ENCODE measurements around the gene DDC.

DNA sequence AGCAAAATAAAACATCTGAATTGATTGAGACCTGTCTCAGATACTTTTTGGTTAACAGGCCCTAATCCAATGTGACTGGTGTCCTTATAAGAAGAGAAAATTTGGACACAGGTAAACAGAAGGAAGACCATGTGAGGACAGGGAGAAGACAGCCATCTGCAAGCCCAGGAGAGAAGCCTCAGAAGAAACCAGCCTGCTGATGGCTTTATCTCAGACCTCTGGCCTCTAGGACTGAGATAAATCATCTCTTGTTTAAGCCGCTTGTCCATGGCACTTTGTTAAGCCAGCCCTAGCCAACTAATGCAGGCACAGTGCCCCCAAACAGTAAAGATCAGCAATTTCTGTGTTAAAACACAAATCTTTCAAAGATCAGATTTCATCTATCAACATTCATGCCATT is 73.3 kb downstream of the DDC start:
- TF ChIP-seq, protein P1, sequence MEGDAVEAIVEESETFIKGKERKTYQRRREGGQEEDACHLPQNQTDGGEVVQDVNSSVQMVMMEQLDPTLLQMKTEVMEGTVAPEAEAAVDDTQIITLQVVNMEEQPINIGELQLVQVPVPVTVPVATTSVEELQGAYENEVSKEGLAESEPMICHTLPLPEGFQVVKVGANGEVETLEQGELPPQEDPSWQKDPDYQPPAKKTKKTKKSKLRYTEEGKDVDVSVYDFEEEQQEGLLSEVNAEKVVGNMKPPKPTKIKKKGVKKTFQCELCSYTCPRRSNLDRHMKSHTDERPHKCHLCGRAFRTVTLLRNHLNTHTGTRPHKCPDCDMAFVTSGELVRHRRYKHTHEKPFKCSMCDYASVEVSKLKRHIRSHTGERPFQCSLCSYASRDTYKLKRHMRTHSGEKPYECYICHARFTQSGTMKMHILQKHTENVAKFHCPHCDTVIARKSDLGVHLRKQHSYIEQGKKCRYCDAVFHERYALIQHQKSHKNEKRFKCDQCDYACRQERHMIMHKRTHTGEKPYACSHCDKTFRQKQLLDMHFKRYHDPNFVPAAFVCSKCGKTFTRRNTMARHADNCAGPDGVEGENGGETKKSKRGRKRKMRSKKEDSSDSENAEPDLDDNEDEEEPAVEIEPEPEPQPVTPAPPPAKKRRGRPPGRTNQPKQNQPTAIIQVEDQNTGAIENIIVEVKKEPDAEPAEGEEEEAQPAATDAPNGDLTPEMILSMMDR (IDR thresholded peaks at IDR 0.05; ENCODE audit: low read depth, low read length, missing input control), result no peak
- TF ChIP-seq, protein P2, sequence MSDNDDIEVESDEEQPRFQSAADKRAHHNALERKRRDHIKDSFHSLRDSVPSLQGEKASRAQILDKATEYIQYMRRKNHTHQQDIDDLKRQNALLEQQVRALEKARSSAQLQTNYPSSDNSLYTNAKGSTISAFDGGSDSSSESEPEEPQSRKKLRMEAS (IDR thresholded peaks at IDR 0.05), result no peak
- TF ChIP-seq RAD21 (IDR thresholded peaks at IDR 0.05) (no peak), EGR1 (IDR thresholded peaks at IDR 0.05; ENCODE audit: low read depth in 2 of 2) (no peak), GABPA (IDR thresholded peaks at IDR 0.05 in 1 of 2, conservative IDR thresholded peaks at IDR 0.05 in 1 of 2) (no peak), TAF1 (conservative IDR thresholded peaks at IDR 0.05) (no peak), YY1 (IDR thresholded peaks at IDR 0.05) (no peak), HNF4A (conservative IDR thresholded peaks at IDR 0.05) (no peak), SP1 (IDR thresholded peaks at IDR 0.05) (no peak), JUND (IDR thresholded peaks at IDR 0.05) (no peak)
- TF ChIP-seq, protein P3, sequence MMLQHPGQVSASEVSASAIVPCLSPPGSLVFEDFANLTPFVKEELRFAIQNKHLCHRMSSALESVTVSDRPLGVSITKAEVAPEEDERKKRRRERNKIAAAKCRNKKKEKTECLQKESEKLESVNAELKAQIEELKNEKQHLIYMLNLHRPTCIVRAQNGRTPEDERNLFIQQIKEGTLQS (IDR thresholded peaks at IDR 0.05), result no peak
- TF ChIP-seq, protein P4, sequence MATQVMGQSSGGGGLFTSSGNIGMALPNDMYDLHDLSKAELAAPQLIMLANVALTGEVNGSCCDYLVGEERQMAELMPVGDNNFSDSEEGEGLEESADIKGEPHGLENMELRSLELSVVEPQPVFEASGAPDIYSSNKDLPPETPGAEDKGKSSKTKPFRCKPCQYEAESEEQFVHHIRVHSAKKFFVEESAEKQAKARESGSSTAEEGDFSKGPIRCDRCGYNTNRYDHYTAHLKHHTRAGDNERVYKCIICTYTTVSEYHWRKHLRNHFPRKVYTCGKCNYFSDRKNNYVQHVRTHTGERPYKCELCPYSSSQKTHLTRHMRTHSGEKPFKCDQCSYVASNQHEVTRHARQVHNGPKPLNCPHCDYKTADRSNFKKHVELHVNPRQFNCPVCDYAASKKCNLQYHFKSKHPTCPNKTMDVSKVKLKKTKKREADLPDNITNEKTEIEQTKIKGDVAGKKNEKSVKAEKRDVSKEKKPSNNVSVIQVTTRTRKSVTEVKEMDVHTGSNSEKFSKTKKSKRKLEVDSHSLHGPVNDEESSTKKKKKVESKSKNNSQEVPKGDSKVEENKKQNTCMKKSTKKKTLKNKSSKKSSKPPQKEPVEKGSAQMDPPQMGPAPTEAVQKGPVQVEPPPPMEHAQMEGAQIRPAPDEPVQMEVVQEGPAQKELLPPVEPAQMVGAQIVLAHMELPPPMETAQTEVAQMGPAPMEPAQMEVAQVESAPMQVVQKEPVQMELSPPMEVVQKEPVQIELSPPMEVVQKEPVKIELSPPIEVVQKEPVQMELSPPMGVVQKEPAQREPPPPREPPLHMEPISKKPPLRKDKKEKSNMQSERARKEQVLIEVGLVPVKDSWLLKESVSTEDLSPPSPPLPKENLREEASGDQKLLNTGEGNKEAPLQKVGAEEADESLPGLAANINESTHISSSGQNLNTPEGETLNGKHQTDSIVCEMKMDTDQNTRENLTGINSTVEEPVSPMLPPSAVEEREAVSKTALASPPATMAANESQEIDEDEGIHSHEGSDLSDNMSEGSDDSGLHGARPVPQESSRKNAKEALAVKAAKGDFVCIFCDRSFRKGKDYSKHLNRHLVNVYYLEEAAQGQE (IDR thresholded peaks at IDR 0.05), result no peak
